OCI-LY7 (cell line): ENCODE results near the gene AGK.

Source experiments
- EZH2phosphoT487 ChIP-seq: fragments of 200-600 bp; sonication (generic); IDR thresholded peaks from 2 replicates; pipeline ENCODE4 v1.6.1; 2018; ENCODE audit warnings: low read depth, borderline replicate concordance, mild to moderate bottlenecking, mixed run types, antibody characterized with exemption, low read length, moderate library complexity, mixed read lengths
- TF ChIP-seq, protein P1 (sequence below): fragments of 200-600 bp; sonication (generic); conservative IDR thresholded peaks from 2 replicates; pipeline ENCODE4 v1.5.1; 2014; ENCODE audit warnings: mild to moderate bottlenecking, antibody characterized with exemption, low read length, moderate library complexity, mixed read lengths

DNA sequence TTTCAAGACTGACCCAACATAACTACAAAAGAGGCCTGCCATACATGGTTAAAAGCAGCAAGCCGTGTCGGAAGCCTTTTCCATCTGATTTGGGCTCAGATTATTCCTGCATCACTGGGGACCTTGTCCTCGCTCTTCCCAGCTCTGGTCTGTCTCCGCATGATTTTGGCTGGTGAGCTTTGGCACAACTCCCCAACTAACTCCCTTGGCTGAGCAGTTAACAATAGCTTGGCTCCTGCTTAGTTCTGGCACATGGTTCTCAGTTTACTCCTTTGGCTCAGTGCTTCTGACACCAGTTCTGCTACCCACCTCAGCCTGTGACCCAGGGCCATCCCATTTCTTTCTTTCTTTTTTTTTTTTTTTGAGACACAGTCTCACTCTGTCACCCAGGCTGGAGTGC lies 17.0 kb downstream of the AGK start:
- TF ChIP-seq, protein P1, sequence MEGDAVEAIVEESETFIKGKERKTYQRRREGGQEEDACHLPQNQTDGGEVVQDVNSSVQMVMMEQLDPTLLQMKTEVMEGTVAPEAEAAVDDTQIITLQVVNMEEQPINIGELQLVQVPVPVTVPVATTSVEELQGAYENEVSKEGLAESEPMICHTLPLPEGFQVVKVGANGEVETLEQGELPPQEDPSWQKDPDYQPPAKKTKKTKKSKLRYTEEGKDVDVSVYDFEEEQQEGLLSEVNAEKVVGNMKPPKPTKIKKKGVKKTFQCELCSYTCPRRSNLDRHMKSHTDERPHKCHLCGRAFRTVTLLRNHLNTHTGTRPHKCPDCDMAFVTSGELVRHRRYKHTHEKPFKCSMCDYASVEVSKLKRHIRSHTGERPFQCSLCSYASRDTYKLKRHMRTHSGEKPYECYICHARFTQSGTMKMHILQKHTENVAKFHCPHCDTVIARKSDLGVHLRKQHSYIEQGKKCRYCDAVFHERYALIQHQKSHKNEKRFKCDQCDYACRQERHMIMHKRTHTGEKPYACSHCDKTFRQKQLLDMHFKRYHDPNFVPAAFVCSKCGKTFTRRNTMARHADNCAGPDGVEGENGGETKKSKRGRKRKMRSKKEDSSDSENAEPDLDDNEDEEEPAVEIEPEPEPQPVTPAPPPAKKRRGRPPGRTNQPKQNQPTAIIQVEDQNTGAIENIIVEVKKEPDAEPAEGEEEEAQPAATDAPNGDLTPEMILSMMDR = no peak
- no peak for TF ChIP-seq EZH2phosphoT487
